Measurements from ENCODE around the gene TF.

The TF gene

GRCh38 chr3:133754973-133755828 lies 9.0 kb downstream of the TF start:
- H3K4me3 Mint-ChIP-seq = no peak overlapping the region
- no peaks in the 10 kb centered on the region for H3K27me3 Mint-ChIP-seq (ENCODE audit: low read depth)
- H3K27ac Mint-ChIP-seq = no peak overlapping the region
- no peaks in the 10 kb centered on the region for H3K4me1 Mint-ChIP-seq (ENCODE audit: low read depth)
- no peaks in the 10 kb centered on the region for H3K36me3 Mint-ChIP-seq (ENCODE audit: low read depth)
- H3K9me3 Mint-ChIP-seq = no peaks in the 10 kb centered on the region

- Mint-ChIP-seq H3K4me3 (no peak overlapping the region), H3K36me3 (ENCODE audit: low read depth) (no peaks in the 10 kb centered on the region), H3K27ac (no peak overlapping the region), H3K4me1 (ENCODE audit: low read depth) (no peaks in the 10 kb centered on the region), H3K27me3 (ENCODE audit: low read depth) (no peaks in the 10 kb centered on the region), H3K9me3 (no peaks in the 10 kb centered on the region)
Measured at GRCh38 chr3:133756716-133757694, 10.8 kb downstream of the TF start.

GRCh38 chr3:133757701-133758567 lies 11.7 kb downstream of the TF start:
- H3K4me3 Mint-ChIP-seq = no peak overlapping the region
- H3K27ac Mint-ChIP-seq = no peak overlapping the region
- H3K9me3 Mint-ChIP-seq = no peaks in the 10 kb centered on the region
- H3K27me3 Mint-ChIP-seq (ENCODE audit: low read depth) = no peaks in the 10 kb centered on the region
- no peaks in the 10 kb centered on the region for H3K4me1 Mint-ChIP-seq (ENCODE audit: low read depth)
- no peaks in the 10 kb centered on the region for H3K36me3 Mint-ChIP-seq (ENCODE audit: low read depth)

- H3K4me1 Mint-ChIP-seq (ENCODE audit: low read depth) = no peaks in the 10 kb centered on the region
- no peaks in the 10 kb centered on the region for H3K9me3 Mint-ChIP-seq
- no peaks in the 10 kb centered on the region for H3K27me3 Mint-ChIP-seq (ENCODE audit: low read depth)
- no peak overlapping the region for H3K27ac Mint-ChIP-seq
- no peak overlapping the region for H3K4me3 Mint-ChIP-seq
- no peaks in the 10 kb centered on the region for H3K36me3 Mint-ChIP-seq (ENCODE audit: low read depth)
Measured at GRCh38 chr3:133758568-133758928, 12.4 kb downstream of the TF start.

GRCh38 chr3:133758964-133759739 lies 13.0 kb downstream of the TF start:
- no peak overlapping the region for H3K4me3 Mint-ChIP-seq
- H3K9me3 Mint-ChIP-seq = no peaks in the 10 kb centered on the region
- H3K27ac Mint-ChIP-seq = no peak overlapping the region
- peaks cover 4% of the 10 kb centered on the region for H3K27me3 Mint-ChIP-seq (ENCODE audit: low read depth)
- H3K36me3 Mint-ChIP-seq (ENCODE audit: low read depth) = no peaks in the 10 kb centered on the region
- H3K4me1 Mint-ChIP-seq (ENCODE audit: low read depth) = no peaks in the 10 kb centered on the region

GRCh38 chr3:133759740-133760305 lies 13.6 kb downstream of the TF start:
- Mint-ChIP-seq H3K36me3 (ENCODE audit: low read depth) (no peaks in the 10 kb centered on the region), H3K27me3 (ENCODE audit: low read depth) (peaks cover 4% of the 10 kb centered on the region), H3K4me3 (no peak overlapping the region), H3K27ac (no peak overlapping the region), H3K4me1 (ENCODE audit: low read depth) (no peaks in the 10 kb centered on the region), H3K9me3 (no peaks in the 10 kb centered on the region)

- Mint-ChIP-seq H3K27ac (no peak overlapping the region), H3K9me3 (no peaks in the 10 kb centered on the region), H3K36me3 (ENCODE audit: low read depth) (no peaks in the 10 kb centered on the region), H3K4me3 (no peak overlapping the region), H3K4me1 (ENCODE audit: low read depth) (no peaks in the 10 kb centered on the region), H3K27me3 (ENCODE audit: low read depth) (peaks cover 7% of the 10 kb centered on the region)
Measured at GRCh38 chr3:133760916-133761315, 14.7 kb downstream of the TF start.

GRCh38 chr3:133761605-133762484 lies 15.7 kb downstream of the TF start:
- no peaks in the 10 kb centered on the region for H3K4me1 Mint-ChIP-seq (ENCODE audit: low read depth)
- H3K4me3 Mint-ChIP-seq = no peak overlapping the region
- no peaks in the 10 kb centered on the region for H3K9me3 Mint-ChIP-seq
- H3K36me3 Mint-ChIP-seq (ENCODE audit: low read depth) = no peaks in the 10 kb centered on the region
- H3K27me3 Mint-ChIP-seq (ENCODE audit: low read depth) = peaks cover 10% of the 10 kb centered on the region
- H3K27ac Mint-ChIP-seq = no peak overlapping the region

- Mint-ChIP-seq H3K4me3 (no peak overlapping the region), H3K27ac (no peak overlapping the region), H3K4me1 (ENCODE audit: low read depth) (no peaks in the 10 kb centered on the region), H3K9me3 (no peaks in the 10 kb centered on the region), H3K27me3 (ENCODE audit: low read depth) (peaks cover 10% of the 10 kb centered on the region), H3K36me3 (ENCODE audit: low read depth) (no peaks in the 10 kb centered on the region)
Measured at GRCh38 chr3:133762539-133762938, 16.3 kb downstream of the TF start.

- H3K4me1 Mint-ChIP-seq (ENCODE audit: low read depth) = no peaks in the 10 kb centered on the region
- no peaks in the 10 kb centered on the region for H3K9me3 Mint-ChIP-seq
- H3K4me3 Mint-ChIP-seq = no peak overlapping the region
- no peaks in the 10 kb centered on the region for H3K36me3 Mint-ChIP-seq (ENCODE audit: low read depth)
- no peak overlapping the region for H3K27ac Mint-ChIP-seq
- H3K27me3 Mint-ChIP-seq (ENCODE audit: low read depth) = peaks cover 10% of the 10 kb centered on the region
Measured at GRCh38 chr3:133763797-133764683, 17.8 kb downstream of the TF start.

- H3K4me1 Mint-ChIP-seq (ENCODE audit: low read depth) = no peaks in the 10 kb centered on the region
- no peaks in the 10 kb centered on the region for H3K36me3 Mint-ChIP-seq (ENCODE audit: low read depth)
- peaks cover 10% of the 10 kb centered on the region for H3K27me3 Mint-ChIP-seq (ENCODE audit: low read depth)
- no peak overlapping the region for H3K27ac Mint-ChIP-seq
- H3K9me3 Mint-ChIP-seq = no peaks in the 10 kb centered on the region
- H3K4me3 Mint-ChIP-seq = no peak overlapping the region
Measured at GRCh38 chr3:133765256-133765655, 19.1 kb downstream of the TF start.

- Mint-ChIP-seq H3K9me3 (no peaks in the 10 kb centered on the region), H3K4me3 (no peak overlapping the region), H3K27ac (no peak overlapping the region), H3K4me1 (ENCODE audit: low read depth) (no peaks in the 10 kb centered on the region), H3K36me3 (ENCODE audit: low read depth) (no peaks in the 10 kb centered on the region), H3K27me3 (ENCODE audit: low read depth) (peaks cover 10% of the 10 kb centered on the region)
Measured at GRCh38 chr3:133767607-133768006, 21.4 kb downstream of the TF start.

Data from T-helper 1 cell treated with Interleukin-12 subunit alpha and Interleukin-12 subunit beta and Interleukin-4 antibody, amounts not matched to agents 30 μg/mL and 1 μg/mL, for 36 hours (primary cell).